ENCODE measurements around the gene TOMM34. TPM values are rescaled to one million over a fixed set of nuclear protein-coding genes. Genes with fewer than 3 reads are reported as not detected.

Gene TOMM34
- total RNA-seq, 1 donor from 2014 or later = 27.3 TPM

DNA sequence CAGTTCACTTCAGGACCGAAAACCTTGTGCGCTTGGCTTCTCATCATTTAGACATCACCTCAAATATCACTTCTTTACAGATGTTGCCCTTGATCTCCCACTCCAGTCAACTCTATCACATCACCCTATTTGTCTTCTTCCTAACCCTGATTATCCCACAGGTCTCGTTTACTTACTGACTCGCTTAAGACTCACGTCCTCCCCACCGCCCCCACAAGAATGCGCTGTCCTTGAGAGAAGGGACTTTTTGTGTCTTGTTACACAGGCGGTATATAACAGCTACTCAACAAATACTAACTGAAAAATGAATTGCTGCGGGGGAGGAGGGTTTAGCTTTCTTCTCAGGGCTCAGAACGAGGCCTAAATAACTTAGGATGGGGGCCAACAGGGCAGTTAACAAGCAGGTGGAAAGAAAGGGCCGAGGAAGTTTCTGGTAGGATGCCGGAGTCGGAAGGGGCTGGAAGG is 527 bp downstream of the TOMM34 start:
- Histone ChIP-seq H3K9ac (peak overlapping the region; percentile 46), H3K9me3 (ENCODE audit: low read depth) (no peaks in the 10 kb centered on the region), H3K27ac (no peak overlapping the region), H3K4me2 (peak overlapping the region; percentile 87), H3K79me2 (ENCODE audit: low read depth) (peaks cover 31% of the 10 kb centered on the region), H3F3A (ENCODE audit: low read depth) (peaks cover 8% of the 10 kb centered on the region), H2AFZ (replicated peaks) (no peak overlapping the region), H3K4me3 (peak overlapping the region; percentile 73), H4K20me1 (ENCODE audit: low read depth) (peaks cover 14% of the 10 kb centered on the region), H3K27me3 (no peaks in the 10 kb centered on the region), H3K4me1 (peaks cover 17% of the 10 kb centered on the region), H3K36me3 (no peaks in the 10 kb centered on the region)
- TF ChIP-seq EZH2phosphoT487 (IDR thresholded peaks at IDR 0.05) = no peak
- TF ChIP-seq EZH2 (IDR thresholded peaks at IDR 0.05) = no peak
- no peak for TF ChIP-seq CTCF (IDR thresholded peaks at IDR 0.05)
- Mint-ChIP-seq H3K9me3 (no peaks in the 10 kb centered on the region), H3K27ac (peak overlapping the region; percentile 67), H3K4me3 (peak overlapping the region; percentile 95), H3K36me3 (peaks cover 11% of the 10 kb centered on the region), H3K4me1 (peaks cover 35% of the 10 kb centered on the region), H3K27me3 (ENCODE audit: insufficient read depth, low read depth) (peaks cover 4% of the 10 kb centered on the region)
- peak; percentile 67 for DNase-seq (ENCODE audit: low spot score)

DNA sequence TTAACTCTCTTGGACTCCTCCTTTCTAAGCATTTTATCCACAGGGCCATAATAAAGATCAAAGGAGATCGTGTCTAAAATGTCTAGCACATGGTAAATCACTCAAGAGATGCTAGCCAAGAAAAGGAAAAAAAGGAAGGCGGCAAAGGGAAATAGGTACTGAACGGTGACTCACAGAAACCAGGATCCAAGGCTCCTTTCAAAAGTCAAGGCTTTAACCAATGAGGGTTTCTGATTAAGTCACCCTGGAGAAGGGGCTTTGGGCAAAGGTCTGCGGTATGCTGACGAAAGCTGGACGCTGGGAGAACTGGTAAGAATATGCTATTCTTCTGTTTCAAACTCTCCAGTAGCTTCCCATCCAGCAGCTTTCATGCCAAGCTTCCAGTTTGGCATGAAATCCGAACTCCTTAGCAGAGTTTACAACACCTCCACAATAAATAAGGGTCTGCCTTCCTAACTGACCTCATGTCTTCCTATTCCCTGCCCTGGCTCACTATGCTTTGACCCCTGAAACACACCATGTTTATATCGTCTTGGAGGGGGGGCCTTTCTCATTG is 1.0 kb downstream of the TOMM34 start:
- Mint-ChIP-seq H3K27me3 (ENCODE audit: insufficient read depth, low read depth) (peaks cover 4% of the 10 kb centered on the region), H3K4me3 (peak overlapping the region; percentile 95), H3K27ac (no peak overlapping the region), H3K4me1 (peaks cover 35% of the 10 kb centered on the region), H3K9me3 (no peaks in the 10 kb centered on the region), H3K36me3 (peaks cover 13% of the 10 kb centered on the region)
- peaks cover 17% of the 10 kb centered on the region for H3K4me1 ChIP-seq
- no peak overlapping the region for H2AFZ ChIP-seq (replicated peaks)
- peaks cover 14% of the 10 kb centered on the region for H4K20me1 ChIP-seq (ENCODE audit: low read depth)
- H3K79me2 ChIP-seq (ENCODE audit: low read depth) = peaks cover 31% of the 10 kb centered on the region
- no peaks in the 10 kb centered on the region for H3K27me3 ChIP-seq
- DNase-seq (ENCODE audit: low spot score) = peak; percentile 5
- H3K9ac ChIP-seq = peak overlapping the region; percentile 46
- H3K4me2 ChIP-seq = peak overlapping the region; percentile 87
- TF ChIP-seq EZH2phosphoT487 (IDR thresholded peaks at IDR 0.05) (no peak), EZH2 (IDR thresholded peaks at IDR 0.05) (no peak), CTCF (IDR thresholded peaks at IDR 0.05) (no peak)
- peak overlapping the region; percentile 73 for H3K4me3 ChIP-seq
- H3K9me3 ChIP-seq (ENCODE audit: low read depth) = no peaks in the 10 kb centered on the region
- no peaks in the 10 kb centered on the region for H3K36me3 ChIP-seq
- peaks cover 8% of the 10 kb centered on the region for H3F3A ChIP-seq (ENCODE audit: low read depth)
- no peak overlapping the region for H3K27ac ChIP-seq

DNA sequence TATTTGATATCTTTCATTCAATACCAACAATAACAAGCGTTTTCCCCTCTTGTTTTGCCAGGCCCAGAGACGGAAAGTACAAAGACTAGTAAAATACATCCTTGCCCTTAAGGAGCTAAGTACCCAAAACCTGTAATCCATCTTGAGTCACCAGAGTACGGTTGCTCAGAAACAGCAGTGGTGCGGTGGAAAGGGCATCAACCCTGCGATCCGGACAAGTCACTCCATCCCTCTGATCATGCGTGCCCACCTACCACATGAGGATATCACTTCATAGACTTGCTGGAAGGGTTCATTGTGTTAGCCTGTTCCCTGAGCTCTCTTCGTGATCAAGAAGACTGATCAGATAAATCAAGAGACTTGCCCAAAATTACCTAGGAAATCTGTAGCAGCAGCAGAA is 1.9 kb downstream of the TOMM34 start:
- peaks cover 35% of the 10 kb centered on the region for H3K4me1 Mint-ChIP-seq
- TF ChIP-seq EZH2phosphoT487 (IDR thresholded peaks at IDR 0.05) (no peak), EZH2 (IDR thresholded peaks at IDR 0.05) (no peak), CTCF (IDR thresholded peaks at IDR 0.05) (no peak)
- Histone ChIP-seq H3K79me2 (ENCODE audit: low read depth) (peaks cover 31% of the 10 kb centered on the region), H3K36me3 (no peaks in the 10 kb centered on the region), H3K4me1 (peaks cover 17% of the 10 kb centered on the region), H3K9ac (no peak overlapping the region), H3K27ac (no peak overlapping the region), H3K9me3 (ENCODE audit: low read depth) (no peaks in the 10 kb centered on the region), H4K20me1 (ENCODE audit: low read depth) (peaks cover 14% of the 10 kb centered on the region), H3K27me3 (no peaks in the 10 kb centered on the region), H3F3A (ENCODE audit: low read depth) (peaks cover 8% of the 10 kb centered on the region), H3K4me2 (peak overlapping the region; percentile 87), H2AFZ (replicated peaks) (no peak overlapping the region), H3K4me3 (peak overlapping the region; percentile 73)
- no peak for DNase-seq (ENCODE audit: low spot score)
- peak overlapping the region; percentile 54 for H3K4me3 Mint-ChIP-seq
- H3K9me3 Mint-ChIP-seq = no peaks in the 10 kb centered on the region
- H3K36me3 Mint-ChIP-seq = peaks cover 21% of the 10 kb centered on the region
- peaks cover 4% of the 10 kb centered on the region for H3K27me3 Mint-ChIP-seq (ENCODE audit: insufficient read depth, low read depth)
- no peak overlapping the region for H3K27ac Mint-ChIP-seq
